Gastrocnemius medialis (tissue), 4 donors: ENCODE measurements around the gene YWHAH. TPM values are rescaled to one million over a fixed set of nuclear protein-coding genes. Genes with fewer than 3 reads are reported as not detected.

Experiments used
- ATAC-seq, 2 donors: fragments of 150-250 bp; one replicate each; pipeline ENCODE4 v1.9.1; 2016
- DNase-seq, 2 donors: peaks; one replicate each; pipeline ENCODE4 v3.0.0-alpha.2; 2019
- H3K27ac ChIP-seq, 4 donors: fragments of 200-600 bp; sonication (generic); 1 replicate in 1 of 4; 2 replicates in 3 of 4; pipeline ENCODE4 v1.5.1; 2016 to 2018; ENCODE audit warnings: mild to moderate bottlenecking in 2 of 4, moderate library complexity in 1 of 4
- H3K27me3 ChIP-seq, 3 donors: fragments of 200-600 bp; sonication (generic) in 2 of 3; 1 replicate in 1 of 3; 2 replicates in 2 of 3; pipeline versions ENCODE4 v1.5.1 to v1.6.0; 2016 to 2019; ENCODE audit warnings: mild to moderate bottlenecking in 1 of 3, moderate library complexity in 1 of 3
- H3K36me3 ChIP-seq, 2 donors: fragments of 200-600 bp; sonication (generic) in 1 of 2; one replicate each; pipeline ENCODE4 v1.5.1; 2017 to 2018
- H3K4me1 ChIP-seq, 2 donors: fragments of 200-600 bp; sonication (generic) in 1 of 2; one replicate each; pipeline ENCODE4 v1.5.1; 2016 to 2017; ENCODE audit warnings: mild to moderate bottlenecking in 2 of 2
- H3K4me3 ChIP-seq, 4 donors: fragments of 200-600 bp; sonication (generic) in 3 of 4; 1 replicate in 1 of 4; 2 replicates in 3 of 4; pipeline ENCODE4 v1.5.1; 2016 to 2019; ENCODE audit warnings: mild to moderate bottlenecking in 2 of 4
- H3K9me3 ChIP-seq, 3 donors: fragments of 200-600 bp; sonication (generic) in 2 of 3; 1 replicate in 1 of 3; 2 replicates in 2 of 3; pipeline ENCODE4 v1.5.1; 2016 to 2019
- CTCF ChIP-seq, 5 experiments: fragments of 450-650 bp in 3 of 5; fragments of 200-600 bp in 2 of 5; sonication (generic) in 2 of 5; IDR thresholded peaks in 4 of 5; conservative IDR thresholded peaks in 1 of 5; 1 replicate in 4 of 5; 2 replicates in 1 of 5; pipeline ENCODE4 v1.5.1; 2016 to 2019; ENCODE audit warnings: antibody characterized with exemption in 5 of 5, mild to moderate bottlenecking in 3 of 5, moderate library complexity in 3 of 5
- POLR2A ChIP-seq, 2 donors: fragments of 450-650 bp; IDR thresholded peaks; one replicate each; pipeline ENCODE4 v1.6.1; 2017; ENCODE audit warnings: antibody characterized with exemption in 2 of 2, mild to moderate bottlenecking in 2 of 2, moderate library complexity in 2 of 2
- in situ Hi-C, 4 donors: fragments of 200-750 bp; cut with MboI; loops; one replicate each; pipeline versions ENCODE4 v1.15.0 to v1.8.0; 2017; ENCODE audit warnings: low sequenced_read_pairs in 4 of 4
- intact Hi-C: fragments of 100-400 bp; cut with DNase I; formaldehyde crosslinking; loops from one replicate; pipeline ENCODE4 v1.15.1; 2023; ENCODE audit warnings: low total_unique reads
- total RNA-seq, 4 donors: library from RNA; depleted of rRNA; stranded (reverse); fragments of >200 nt; gene quantifications; one replicate each; pipeline versions ENCODE4 v1.1.0 to v1.2.3, GENCODE V29; 2016

YWHAH gene
- total RNA-seq = 10 to 100 TPM; 26.6 to 65.8 (median 45.7) TPM

GRCh38 chr22:31943978-31944699 lies at the start of gene YWHAH:
TSS of gene YWHAH (plus strand) at chr22:31944535. CDS start at chr22:31944734, 199 bp downstream.
- H3K27me3 ChIP-seq = no peaks in the 10 kb centered on the region
- DNase-seq = peak; percentile 94 to 95
- ATAC-seq = peak; percentile 90 to 91
- intact Hi-C loops (loop anchor here (2.0 to 10.0 kb wide), 5 partner anchors 27 to 1522 kb away; partner anchors contain the start of genes DEPDC5, PIK3IP1, PISD and PRR14L), in situ Hi-C loops (loop anchor here in 1 of 4 donors (25.0 kb wide), 1 partner anchor 282 kb away; the partner anchor contains the start of gene PISD)
- TF ChIP-seq CTCF (IDR thresholded peaks at IDR 0.05 in 4 of 5, conservative IDR thresholded peaks at IDR 0.05 in 1 of 5) (peak in 1 of 5 experiments; percentile 19), POLR2A (IDR thresholded peaks at IDR 0.05) (peak; percentile 95 to 96)
- peaks cover 9 to 19% of the 10 kb centered on the region in 2 donors for H3K4me1 ChIP-seq
- H3K4me3 ChIP-seq = peak within 1 kb of the TSS; percentile 63 to 94 (median 80)
- no peaks in the 10 kb centered on the region for H3K9me3 ChIP-seq
- peak within 1 kb of the TSS; percentile 86 to 97 (median 94) for H3K27ac ChIP-seq
- no peaks in the 10 kb centered on the region for H3K36me3 ChIP-seq

- H3K36me3 ChIP-seq = peaks cover 0 to 40% of the 10 kb centered on the region in 2 donors
- H3K4me1 ChIP-seq = no peaks in the 10 kb centered on the region
- DNase-seq (no peak), ATAC-seq (no peak)
- in situ Hi-C loops = no loop called here
- H3K4me3 ChIP-seq = no peak overlapping the region
- intact Hi-C loops = no loop called here
- TF ChIP-seq CTCF (IDR thresholded peaks at IDR 0.05 in 4 of 5, conservative IDR thresholded peaks at IDR 0.05 in 1 of 5) (no peak), POLR2A (IDR thresholded peaks at IDR 0.05) (no peak)
- H3K27ac ChIP-seq = no peak overlapping the region
- H3K9me3 ChIP-seq = no peaks in the 10 kb centered on the region
- no peaks in the 10 kb centered on the region for H3K27me3 ChIP-seq
These were observed 48.8 kb upstream of the YWHAH start for GRCh38 chr22:31895411-31896123.

DNA sequence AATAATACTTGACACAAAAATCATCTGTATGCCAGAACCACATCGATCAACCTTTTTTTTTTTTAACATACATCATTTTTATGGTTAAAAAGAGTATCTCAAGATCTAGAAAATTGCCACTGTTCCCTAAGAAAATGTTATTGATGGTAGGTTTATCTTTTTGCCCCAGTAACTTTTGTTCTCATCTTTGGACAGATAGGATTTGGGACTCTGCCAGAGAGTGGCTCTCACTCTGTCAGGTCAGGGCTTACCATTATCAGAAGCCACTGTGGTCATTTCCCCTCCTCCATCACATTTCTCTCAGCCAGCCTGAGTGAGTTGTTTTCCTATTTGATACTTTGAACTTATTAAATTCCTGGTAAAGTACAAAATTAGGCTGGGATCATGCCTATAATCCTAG lies 47.9 kb upstream of the YWHAH start:
- intact Hi-C loops = no loop called here
- DNase-seq (no peak), ATAC-seq (no peak)
- Histone ChIP-seq H3K4me3 (no peak overlapping the region), H3K4me1 (no peaks in the 10 kb centered on the region), H3K27ac (no peak overlapping the region), H3K9me3 (no peaks in the 10 kb centered on the region), H3K36me3 (peaks cover 0 to 40% of the 10 kb centered on the region in 2 donors), H3K27me3 (no peaks in the 10 kb centered on the region)
- in situ Hi-C loops = no loop called here
- TF ChIP-seq POLR2A (IDR thresholded peaks at IDR 0.05) (no peak), CTCF (IDR thresholded peaks at IDR 0.05 in 4 of 5, conservative IDR thresholded peaks at IDR 0.05 in 1 of 5) (no peak)

DNA sequence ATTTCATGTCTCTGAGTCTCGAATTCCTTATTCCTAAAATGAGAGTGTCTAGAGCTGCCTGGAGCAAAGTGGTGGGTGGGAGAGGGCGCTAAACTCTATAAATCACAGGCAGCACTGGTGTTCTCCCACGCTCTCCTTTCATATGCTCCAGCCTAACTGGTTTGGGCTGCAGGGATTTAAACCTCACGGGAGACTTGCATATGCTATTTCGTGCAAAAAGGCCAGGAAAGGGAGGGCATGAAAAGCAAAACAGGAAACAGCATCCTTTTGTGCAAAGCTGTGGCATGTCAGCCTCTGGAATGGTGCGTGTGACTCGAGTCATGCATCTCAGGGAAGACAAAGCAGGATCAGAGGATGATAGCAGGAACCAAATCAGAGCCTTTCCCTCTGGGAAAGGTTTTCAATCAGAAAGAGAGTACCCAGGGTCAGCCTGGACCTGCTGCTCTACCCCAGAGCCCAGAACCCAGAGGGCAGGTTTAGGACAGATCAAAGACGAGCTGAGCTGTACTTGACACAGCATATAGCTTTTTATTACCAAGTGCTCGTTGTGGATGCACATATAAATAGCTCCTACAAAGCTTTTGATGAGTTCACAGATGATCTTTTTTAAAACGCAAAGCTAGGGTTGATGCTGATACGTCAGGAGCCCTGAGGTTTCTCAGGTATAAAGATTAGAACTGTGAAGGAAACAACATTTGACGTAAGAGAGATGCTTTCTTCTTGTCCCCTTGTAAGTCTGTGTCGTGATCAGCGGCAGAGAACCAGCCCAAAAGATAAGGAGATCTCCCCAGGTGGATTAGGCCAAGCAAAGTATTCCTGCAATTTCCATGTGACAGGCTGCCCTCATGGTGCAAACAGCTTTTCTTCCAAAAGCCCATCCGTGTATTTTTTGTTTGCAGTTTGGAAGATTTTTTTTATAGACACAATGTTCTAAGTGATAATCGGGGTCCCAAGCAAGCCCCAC lies 46.2 kb upstream of the YWHAH start:
- no peak overlapping the region for H3K4me3 ChIP-seq
- no peak overlapping the region for H3K27ac ChIP-seq
- H3K9me3 ChIP-seq = no peaks in the 10 kb centered on the region
- H3K27me3 ChIP-seq = no peaks in the 10 kb centered on the region
- peaks cover 0 to 52% of the 10 kb centered on the region in 2 donors for H3K36me3 ChIP-seq
- in situ Hi-C loops (no loop called here), intact Hi-C loops (no loop called here)
- no peaks in the 10 kb centered on the region for H3K4me1 ChIP-seq
- DNase-seq (no peak), ATAC-seq (no peak)
- TF ChIP-seq POLR2A (IDR thresholded peaks at IDR 0.05) = no peak
- TF ChIP-seq CTCF (IDR thresholded peaks at IDR 0.05 in 4 of 5, conservative IDR thresholded peaks at IDR 0.05 in 1 of 5) = no peak
